ENCODE measurements around the gene PSMG2.

- TF ChIP-seq CTCF (IDR thresholded peaks at IDR 0.05) (no peak), EZH2 (IDR thresholded peaks at IDR 0.05) (no peak)
Measured at GRCh38 chr18:12692206-12692605, 10.6 kb upstream of the PSMG2 start.

Measured in neural progenitor cell (in vitro differentiated cells).